Middle frontal gyrus (tissue), 1 donor: ENCODE results near the gene DSCAM.

Experiments
- DNase-seq: peaks from one replicate; pipeline ENCODE4 v3.0.0-alpha.2; 2015; ENCODE audit warnings: low spot score; ENCODE audit errors: extremely low spot score

DSCAM gene

DNA sequence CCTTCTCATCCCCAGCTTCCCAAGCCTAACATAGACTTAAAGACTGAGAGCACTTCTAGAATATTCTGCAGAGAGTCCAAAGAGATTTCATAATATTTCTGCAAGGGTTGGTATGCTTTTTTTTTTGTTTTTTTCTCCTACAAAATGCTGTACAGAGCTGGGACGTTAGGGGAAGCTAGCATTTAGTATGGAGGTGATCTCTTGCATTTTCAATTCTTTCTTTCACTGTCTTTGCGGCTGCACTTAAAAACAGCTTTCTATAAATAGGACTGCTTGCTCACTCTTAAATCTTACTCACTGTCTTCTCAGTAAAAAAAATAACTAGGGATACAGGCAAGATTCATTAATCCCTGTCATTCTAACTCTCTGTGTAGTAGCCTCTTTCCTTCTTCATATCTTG, 7.4 kb downstream of the DSCAM start:
- no peak for DNase-seq

DNA sequence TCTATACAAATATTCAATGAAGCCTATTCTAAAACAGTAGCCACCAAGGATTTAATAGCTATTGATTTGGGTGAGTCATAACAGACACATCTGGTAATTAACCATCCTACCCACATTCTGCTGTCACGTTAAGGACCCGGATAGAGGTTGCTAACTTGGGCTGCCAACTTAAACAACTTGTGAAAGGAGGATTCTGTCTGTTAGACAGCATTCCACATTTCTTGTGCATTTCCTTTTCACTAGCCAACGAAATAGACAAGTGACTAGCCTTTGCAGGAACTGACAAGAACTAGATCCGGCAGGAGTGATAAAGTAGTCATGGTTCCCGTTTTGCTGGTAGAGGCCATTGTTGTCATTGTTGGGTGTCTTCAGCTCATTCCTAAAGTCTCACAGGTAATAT, 9.5 kb downstream of the DSCAM start:
- DNase-seq: no peak

- DNase-seq: no peak
These were observed 11.7 kb downstream of the DSCAM start for GRCh38 chr21:40835184-40835694.

GRCh38 chr21:40833184-40833583, 13.8 kb downstream of the DSCAM start:
- no peak for DNase-seq

GRCh38 chr21:40832316-40832715, 14.6 kb downstream of the DSCAM start:
- DNase-seq: no peak

GRCh38 chr21:40830836-40831235, 16.1 kb downstream of the DSCAM start:
- no peak for DNase-seq

GRCh38 chr21:40829791-40830190, 17.2 kb downstream of the DSCAM start:
- no peak for DNase-seq

GRCh38 chr21:40829308-40829707, 17.6 kb downstream of the DSCAM start:
- no peak for DNase-seq

- DNase-seq: no peak
These were observed 19.4 kb downstream of the DSCAM start for GRCh38 chr21:40827509-40827908.

- DNase-seq: no peak
These were observed 27.7 kb downstream of the DSCAM start for GRCh38 chr21:40819071-40819900.

- no peak for DNase-seq
These were observed 33.0 kb downstream of the DSCAM start for GRCh38 chr21:40813918-40814317.

- no peak for DNase-seq
These were observed 37.2 kb downstream of the DSCAM start for GRCh38 chr21:40809673-40810197.

DNA sequence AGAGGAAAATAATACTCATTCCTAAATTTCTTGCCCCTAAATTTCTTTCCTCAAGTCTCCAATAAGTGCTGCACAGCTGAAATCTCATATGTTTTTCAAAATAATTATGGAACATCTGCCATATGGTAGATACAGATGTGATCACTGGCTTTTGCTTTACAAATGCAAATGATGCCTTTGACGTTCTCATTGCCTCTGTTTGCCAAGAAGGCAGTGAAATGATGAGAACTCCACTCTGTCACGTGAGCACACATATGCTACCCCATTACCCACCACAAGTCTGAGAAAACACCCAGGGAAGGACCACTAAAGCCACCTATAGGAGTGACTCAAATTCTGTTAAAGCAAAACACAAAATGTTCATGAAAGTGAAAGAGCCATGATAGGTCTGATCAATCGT, 43.9 kb downstream of the DSCAM start:
- DNase-seq: no peak

DNA sequence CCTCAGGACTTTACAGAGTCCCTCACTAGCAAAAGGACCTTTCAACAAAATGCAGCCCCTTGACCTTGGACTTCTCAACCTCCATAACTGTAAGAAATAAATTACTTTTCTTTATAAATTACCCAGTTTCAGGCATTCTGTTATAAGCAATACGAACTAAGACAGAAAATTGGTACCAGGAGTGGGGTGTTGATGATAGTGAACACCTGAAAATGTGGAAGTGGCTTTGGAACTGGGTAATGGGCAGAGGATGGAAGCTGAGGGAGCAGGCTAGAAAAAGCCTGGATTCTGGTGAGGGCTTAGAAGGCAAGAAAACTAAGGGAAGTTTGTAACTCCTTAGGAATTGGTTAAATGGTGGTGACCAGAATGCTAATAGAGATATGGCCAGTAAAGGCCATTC, 46.8 kb downstream of the DSCAM start:
- no peak for DNase-seq

DNA sequence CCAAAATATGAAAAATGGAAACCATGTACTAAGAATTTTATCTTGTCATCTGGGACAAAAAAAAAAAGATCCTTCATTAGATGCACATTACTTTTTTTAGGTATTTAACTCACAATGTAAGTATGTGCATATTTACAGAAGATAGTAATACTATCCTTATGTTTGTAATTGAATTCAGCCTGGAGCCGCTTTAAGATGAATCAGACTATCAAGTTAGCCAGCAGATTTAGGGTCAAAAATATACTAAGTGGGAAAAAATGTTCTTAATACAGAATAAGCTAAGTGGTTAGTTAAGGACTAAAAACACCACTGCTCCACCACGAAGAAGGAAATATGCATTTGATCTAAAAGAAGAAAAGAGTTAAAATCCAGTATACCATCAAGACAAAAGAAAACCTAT, 49.1 kb downstream of the DSCAM start:
- no peak for DNase-seq

- DNase-seq: no peak
These were observed 49.5 kb downstream of the DSCAM start for GRCh38 chr21:40797410-40797809.

DNA sequence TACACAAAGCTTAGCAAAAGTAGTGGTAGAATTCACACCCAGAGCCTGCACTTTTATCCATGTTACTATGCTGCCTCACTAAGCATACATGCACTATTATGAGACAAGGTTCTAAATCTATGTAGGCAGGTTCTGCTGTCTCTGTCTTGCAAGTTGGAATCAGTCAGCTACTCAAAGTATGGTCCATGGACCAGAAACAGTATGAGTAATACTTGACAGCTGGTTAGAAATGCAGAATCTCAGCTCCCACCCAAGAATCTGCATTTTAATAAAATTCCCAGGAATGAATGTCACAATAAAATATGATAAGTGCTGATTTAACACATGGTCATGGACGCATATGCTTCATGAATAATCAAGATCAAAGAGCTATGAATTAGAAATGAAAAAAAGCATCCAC, 50.5 kb downstream of the DSCAM start:
- no peak for DNase-seq

DNA sequence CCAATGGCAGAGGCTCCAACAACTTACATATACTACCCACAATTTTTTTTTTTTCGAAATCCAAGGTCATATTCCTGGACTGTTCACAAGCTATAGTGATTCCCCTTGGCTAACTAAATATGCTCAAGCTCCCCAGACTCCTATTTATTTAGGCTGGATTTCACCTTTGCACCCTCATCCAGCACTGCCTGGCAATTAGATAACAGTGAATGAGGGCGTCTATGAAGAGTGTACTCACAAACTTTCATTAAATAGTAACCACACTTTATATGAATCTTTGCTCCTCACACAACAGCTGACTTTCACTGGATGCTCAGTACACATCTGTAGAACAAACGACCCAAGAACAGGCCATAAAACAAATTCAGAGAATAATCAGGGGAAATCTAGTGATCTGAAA, 51.6 kb downstream of the DSCAM start:
- DNase-seq: no peak

GRCh38 chr21:40792691-40793456, 54.1 kb downstream of the DSCAM start:
- DNase-seq: no peak

DNA sequence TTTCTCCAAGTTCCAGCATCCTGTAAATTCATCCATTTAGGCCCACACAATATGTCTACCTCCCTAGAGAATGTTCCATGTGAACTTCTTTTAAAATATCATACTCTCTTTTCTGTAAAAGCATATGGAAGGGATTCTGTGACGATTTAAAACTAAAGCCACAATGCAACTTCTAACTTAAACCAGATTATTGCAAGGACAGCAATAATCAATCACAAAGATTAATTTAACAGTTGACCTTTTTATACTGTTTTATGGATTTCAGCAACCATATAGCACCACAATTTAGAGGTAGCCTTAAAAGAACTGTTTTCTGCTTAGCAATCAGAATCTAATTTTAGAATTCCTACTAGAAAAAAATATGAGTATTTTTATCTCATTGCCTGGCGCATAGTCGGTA, 58.3 kb downstream of the DSCAM start:
- DNase-seq: no peak

DNA sequence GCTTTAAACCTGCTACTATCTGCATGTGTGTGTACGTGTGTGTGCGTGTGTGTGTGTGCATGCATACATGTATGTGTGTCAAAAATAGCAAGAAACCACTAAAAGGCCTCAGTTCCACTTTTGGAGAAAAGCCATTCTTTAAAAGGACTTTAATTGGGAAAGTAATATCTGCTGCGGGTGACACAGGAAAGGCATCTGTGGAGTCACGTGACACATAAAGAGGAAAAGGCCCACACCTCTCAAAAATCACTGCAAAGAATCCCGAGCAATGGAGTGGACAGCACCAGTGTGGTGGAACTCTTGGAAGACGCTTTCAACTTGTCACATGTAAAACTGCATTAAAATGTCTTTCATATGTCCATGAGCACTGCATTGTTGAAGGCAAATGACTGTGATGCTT, 63.6 kb downstream of the DSCAM start:
- DNase-seq: no peak

GRCh38 chr21:40770435-40771055, 76.4 kb downstream of the DSCAM start:
- DNase-seq: no peak
